Urothelium cell line (cell line): Measurements from ENCODE around the gene CREB1.
"Not testable (repeated sequence)": the region's sequence is repeated elsewhere in the genome, so short reads cannot be mapped to it uniquely, and the experiment has no call there.

Experiments
- DNase-seq: peaks from one replicate; pipeline ENCODE4 v3.0.0; 2011; ENCODE audit warnings: low spot score, mixed read lengths
- FAIRE-seq: peaks from 2 replicates; lab custom pipeline; 2011; peaks lifted over from hg19 to GRCh38; lab: Jason Lieb, UNC

CREB1 gene

GRCh38 chr2:207529330-207530159, at the start of gene CREB1:
TSS of gene CREB1 (plus strand) at chr2:207529962. CDS start at chr2:207555636, 25,674 bp downstream.
- peak; percentile 98 for DNase-seq
- peak; percentile 82 for FAIRE-seq

DNA sequence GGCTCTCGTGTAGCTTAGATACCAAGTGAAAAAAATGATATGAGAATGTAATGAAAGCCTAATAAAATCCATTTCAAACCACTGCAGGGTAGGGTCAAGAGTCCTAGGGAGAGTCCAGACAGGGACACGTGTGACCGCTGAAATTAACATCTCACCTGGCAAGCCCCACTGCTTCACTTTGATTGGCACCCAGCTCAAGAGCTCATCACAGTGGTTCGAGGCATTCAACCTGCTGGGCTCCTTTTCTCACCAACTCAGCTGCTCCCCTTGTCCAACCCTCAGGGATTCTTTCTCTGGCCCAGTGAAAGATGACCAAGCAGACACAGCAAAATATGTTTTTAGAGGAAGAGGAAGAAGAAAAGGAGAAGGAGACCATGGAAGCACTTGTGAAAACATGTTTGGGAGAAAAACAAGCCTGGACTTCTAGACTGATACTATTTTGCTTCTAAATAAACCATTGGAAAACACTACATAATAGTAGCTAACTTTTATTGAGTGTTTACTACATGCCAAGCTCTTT, 49.2 kb upstream of the CREB1 start:
- FAIRE-seq = no peak

DNA sequence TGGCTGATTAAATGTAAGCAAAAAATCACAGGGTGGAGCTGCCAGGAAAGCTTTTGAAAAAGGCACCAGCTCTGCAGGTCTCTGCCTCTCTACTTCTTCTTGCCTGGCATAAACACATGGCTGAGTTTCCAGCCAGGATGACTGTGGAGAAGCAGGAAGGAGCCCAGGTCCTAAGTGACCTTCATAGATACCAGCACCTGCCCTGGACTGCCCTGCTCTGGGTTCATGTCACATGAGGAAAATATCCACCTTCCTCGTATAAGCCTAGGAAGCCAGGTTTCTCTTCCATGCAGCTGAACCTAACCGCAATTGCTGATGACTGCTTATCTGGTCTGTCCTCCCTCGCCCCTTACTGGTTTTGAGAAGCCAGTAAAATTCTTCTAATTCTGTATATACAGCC, 47.8 kb upstream of the CREB1 start:
- no peak for FAIRE-seq
- DNase-seq = no peak

More for the DNA sequence above, 49.2 kb upstream of the CREB1 start:
- DNase-seq = no peak

DNA sequence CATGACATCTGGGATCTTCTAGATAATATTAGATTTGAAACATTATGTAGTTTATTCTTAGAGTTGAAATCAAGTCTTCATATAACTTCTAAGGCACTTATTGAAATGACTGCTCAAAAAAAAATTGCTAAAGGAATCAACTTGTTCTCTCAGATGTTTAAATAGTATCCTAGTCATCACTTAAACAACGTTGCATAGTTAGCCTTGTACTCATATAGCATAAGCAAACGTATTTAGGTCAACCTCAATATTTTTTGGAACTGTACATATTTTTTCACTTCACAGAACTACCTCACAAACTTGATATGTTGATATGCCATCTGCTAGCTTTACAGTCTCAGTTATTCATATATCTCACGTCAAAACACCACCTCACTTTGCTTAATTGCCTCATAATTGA, 47.1 kb upstream of the CREB1 start:
- no peak for DNase-seq

DNA sequence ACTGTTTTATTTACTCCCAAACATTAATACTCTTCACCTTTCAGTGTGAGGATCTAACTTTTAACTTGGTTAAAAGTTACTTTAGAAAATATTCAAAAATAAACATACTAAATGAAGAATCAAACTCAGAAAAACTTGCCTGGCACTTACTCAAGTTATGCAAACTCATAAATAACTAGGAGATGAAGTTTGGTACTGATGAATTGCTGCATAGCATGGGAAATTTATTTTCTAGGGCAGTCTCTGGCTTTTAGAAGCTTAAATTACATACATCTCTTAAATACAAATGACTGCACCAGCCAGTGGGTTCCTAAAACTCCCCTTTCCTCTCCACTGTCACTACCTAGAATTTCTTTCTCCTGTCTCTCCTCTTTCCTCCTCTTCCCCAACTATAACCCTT, 46.7 kb upstream of the CREB1 start:
- DNase-seq (no peak), FAIRE-seq (no peak)

More for the DNA sequence above, 47.1 kb upstream of the CREB1 start:
- no peak for FAIRE-seq

DNA sequence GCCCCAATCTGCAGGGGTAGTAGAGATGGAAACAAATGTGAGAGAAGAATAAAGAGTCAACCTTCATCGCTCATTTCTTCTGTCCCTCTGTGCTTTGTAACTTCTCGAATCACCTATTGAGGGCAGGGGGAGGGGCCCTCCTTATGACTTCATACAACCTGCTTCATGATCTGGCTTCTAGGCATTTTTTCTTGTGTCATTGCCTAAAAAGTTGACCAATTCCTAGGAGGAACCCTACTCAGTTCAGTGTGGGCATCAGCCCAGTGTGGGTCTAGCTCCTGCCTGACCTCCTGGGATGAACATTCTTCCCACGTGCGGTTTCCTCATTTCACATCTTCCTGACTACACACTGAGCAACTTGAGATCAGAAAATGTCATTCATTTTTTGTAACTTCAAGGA, 46.3 kb upstream of the CREB1 start:
- no peak for FAIRE-seq
- no peak for DNase-seq

DNA sequence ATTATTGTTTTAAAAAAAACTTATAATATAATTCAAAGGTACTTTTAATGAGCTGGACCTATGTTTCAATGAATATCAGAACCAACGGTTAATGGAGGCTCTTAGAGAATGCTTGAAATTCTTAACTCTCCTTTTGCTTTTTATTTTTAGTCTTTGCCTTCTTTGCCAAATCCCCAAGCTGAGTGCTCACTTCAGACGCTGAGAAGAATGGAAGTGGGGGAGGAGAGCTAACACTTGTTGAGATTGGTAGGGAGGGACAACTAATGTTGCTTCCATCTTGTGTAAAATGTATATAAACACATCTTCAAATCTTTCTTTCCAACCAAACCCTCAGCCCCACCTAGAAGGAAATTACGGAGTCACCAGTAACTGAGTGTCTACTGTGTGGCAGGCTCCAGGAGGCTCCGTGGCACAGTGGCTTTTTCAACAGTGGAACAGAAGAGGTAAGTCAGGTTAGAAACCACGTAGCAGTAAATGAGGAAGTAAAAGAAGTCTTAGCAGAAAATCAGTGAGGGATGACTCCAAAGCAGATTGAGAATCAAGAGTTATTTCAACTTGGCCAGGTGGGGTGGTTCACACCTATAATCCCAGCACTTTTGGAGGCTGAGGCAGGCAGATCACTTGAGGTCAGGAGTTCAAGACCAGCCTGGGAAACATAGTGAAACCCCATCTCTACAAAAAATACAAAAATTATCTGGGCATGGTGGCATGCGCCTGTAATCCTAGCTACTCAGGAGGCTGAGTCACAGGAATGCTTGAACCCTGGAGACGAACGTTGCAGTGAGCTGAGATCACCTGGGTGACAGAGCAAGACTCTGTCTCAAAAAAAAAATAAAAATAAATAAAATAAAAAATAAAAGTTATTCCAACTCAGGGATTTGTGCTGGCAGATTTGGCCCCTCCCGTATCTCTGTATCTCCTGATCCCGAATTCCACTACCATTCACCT, 45.0 kb upstream of the CREB1 start:
- FAIRE-seq (no peak), DNase-seq (no peak)

- DNase-seq (peak; percentile 88), FAIRE-seq (no peak)
Measured at GRCh38 chr2:207487650-207488311, 42.0 kb upstream of the CREB1 start.

GRCh38 chr2:207489251-207489650, 40.5 kb upstream of the CREB1 start:
- DNase-seq = no peak
- no peak for FAIRE-seq

DNA sequence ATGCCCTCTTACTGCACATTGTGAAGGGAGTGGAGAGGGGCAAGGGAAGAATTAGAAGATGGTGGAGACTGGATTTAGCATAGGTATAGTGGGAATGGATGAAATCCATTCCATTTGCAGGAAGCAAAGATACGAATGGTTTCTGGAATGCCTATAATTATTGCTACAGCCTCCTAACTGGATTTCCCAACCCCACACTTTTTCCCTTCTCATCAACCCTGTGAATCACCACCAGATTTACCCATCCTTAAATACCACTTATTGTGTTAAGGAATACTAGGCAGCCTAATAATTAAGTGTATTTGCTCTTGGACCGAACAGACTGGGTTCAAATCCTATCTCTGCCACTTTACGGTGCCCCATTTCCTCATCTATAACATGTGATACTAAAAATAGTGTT, 39.3 kb upstream of the CREB1 start:
- FAIRE-seq (no peak), DNase-seq (no peak)

- DNase-seq (no peak), FAIRE-seq (no peak)
Measured at GRCh38 chr2:207491086-207491485, 38.7 kb upstream of the CREB1 start.

DNA sequence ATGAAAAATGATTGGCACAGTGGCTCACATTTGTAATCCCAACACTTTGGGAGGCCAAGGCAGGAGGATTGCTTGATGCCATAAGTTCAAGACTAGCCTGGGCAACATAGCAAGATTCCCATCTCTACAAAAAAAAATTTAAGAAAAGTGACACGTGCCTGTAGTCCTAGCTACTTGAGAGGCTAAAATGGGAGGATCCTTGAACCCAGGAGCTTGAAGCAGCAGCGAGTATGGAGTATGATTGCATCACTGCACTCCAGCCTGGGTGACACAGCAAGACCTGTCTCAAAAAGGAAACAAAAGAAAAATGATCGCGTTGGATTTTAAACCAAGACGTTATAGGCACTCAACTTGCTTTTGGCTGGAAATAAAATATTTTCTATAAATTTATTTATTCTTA, 37.8 kb upstream of the CREB1 start:
- no peak for FAIRE-seq

DNA sequence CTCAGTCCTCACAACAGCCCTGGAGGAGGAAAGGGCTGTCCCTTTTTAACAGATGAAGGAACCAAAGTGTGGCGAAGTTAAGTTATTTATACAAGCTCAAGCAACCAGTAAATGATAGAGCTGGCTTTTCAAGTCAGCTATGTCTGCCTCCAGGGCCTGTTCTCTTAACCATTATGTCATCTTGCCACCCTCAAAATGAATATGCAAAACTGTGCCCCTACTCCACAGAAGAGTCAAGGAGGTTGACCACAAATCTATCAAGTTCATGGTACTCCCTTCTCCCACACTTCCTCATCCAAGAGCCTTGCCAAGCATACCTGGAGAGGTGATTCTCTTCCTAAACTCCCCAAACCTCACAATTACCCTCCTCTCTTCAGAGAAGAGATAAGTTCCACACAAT, 37.3 kb upstream of the CREB1 start:
- FAIRE-seq (no peak), DNase-seq (no peak)

More for the DNA sequence above, 37.8 kb upstream of the CREB1 start:
- no peak for DNase-seq

- DNase-seq (no peak), FAIRE-seq (no peak)
Measured at GRCh38 chr2:207494137-207494536, 35.6 kb upstream of the CREB1 start.

DNA sequence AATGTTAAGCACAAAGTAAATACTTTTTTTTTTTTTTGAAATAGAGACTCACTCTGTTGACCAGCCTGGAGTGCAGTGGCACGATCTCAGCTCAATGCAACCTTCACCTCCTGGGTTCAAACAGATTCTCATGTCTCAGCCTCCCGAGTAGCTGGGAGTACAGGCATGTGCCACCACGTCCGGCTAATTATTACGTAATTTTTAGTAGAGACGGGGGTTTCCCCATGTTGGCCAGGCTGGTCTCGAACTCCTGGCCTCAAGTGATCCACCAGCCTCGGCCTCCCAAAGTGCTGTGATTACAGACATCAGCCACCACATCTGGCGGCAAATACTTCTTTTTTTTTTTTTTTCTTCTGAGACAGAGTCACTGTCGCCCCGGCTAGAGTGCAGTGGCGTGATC, 32.8 kb upstream of the CREB1 start:
- not testable (repeated sequence) for DNase-seq, FAIRE-seq

- DNase-seq (no peak), FAIRE-seq (no peak)
Measured at GRCh38 chr2:207497596-207497995, 32.2 kb upstream of the CREB1 start.

- DNase-seq = no peak
- FAIRE-seq = no peak
Measured at GRCh38 chr2:207498427-207498826, 31.3 kb upstream of the CREB1 start.

GRCh38 chr2:207499114-207499513, 30.6 kb upstream of the CREB1 start:
- FAIRE-seq = no peak

GRCh38 chr2:207501802-207502576, 27.8 kb upstream of the CREB1 start:
- DNase-seq (no peak), FAIRE-seq (no peak)

More at GRCh38 chr2:207499114-207499513, 30.6 kb upstream of the CREB1 start:
- DNase-seq = no peak

DNA sequence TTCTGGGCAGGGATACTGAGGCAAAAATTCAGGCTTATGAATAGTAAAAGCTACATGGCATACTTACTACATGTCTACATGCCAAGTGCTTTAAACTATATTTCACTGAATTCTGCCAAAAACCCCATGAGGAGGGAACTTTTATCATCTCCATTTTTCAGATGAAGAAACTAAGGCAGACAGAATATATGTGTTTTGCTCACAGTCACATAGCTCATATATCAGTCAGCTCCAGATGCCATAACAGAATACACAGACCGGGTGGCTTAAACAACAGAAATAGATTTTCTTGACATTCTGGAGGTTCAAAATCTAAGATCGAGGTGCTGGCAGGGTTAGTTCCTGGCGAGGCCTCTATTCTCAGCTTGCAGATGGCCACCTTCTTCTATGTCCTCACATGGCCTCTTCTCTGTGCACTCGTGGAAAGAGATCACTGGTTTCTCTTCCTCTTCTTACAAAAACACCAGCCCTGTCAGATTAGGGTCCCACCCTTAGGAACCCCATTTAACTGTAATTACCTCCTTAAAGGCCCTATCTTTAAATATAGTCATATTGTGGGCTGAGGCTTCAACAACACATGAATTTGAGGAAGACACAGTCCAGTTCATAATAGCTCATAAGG, 27.1 kb upstream of the CREB1 start:
- no peak for FAIRE-seq

More for the DNA sequence above, 27.1 kb upstream of the CREB1 start:
- DNase-seq = no peak
